Umbilical cord (tissue), 2 donors: ENCODE data around the gene TTC22. TPM values are rescaled to one million over a fixed set of nuclear protein-coding genes. Genes with fewer than 3 reads are reported as not detected.
A peak's percentile ranks its signal among the peaks of the same experiment; 100 is the strongest.

Source experiments
- DNase-seq: peaks from one replicate; pipeline ENCODE4 v3.0.0-alpha.2; 2015; ENCODE audit warnings: low spot score
- total RNA-seq: library from RNA; depleted of rRNA; stranded (reverse); fragments of >200 nt; gene quantifications from one replicate; pipeline ENCODE4 v1.2.3, GENCODE V29; 2014; ENCODE audit warnings: low replicate concordance; ENCODE audit not compliant: insufficient read depth

Gene TTC22
- total RNA-seq, 1 donor from 2014 or later: 1.7 TPM

DNA sequence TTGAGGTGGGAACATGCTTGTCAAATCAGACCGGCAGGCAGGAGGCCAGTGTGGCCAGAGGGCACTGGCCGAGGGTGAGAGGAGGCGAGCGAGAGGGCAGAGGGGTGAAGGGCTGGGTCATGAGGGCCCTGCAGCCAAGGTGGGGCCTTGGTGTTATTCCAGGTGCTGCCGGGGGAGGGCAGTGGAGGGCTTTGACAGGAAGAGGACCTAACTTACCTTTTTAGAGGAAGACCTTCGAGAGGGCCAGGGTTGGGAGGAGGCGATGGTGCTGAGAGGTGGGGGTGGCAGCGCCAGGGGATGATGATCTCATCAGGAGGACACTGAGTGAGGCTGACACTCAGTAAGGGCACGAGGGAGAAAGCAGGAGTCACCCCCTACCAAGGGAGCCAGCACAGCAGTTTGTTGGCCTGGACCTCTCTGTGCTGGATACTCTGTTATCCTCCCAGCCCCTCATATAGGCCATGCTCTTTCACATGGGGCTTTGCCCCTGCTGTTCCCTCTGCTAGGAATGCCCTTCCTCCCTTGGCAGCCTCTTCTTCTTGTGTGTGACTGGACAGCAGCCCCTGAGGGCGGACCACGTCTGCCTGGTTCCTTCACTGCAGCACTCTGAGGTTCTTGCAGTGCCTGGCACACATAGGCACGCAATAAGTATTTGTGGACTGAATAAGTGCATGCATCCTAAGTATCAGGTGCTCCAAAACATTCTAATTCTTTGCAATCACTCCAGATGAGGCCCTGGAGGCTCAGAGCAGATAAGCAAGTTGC, 7.5 kb upstream of the TTC22 start:
- no peak for DNase-seq

DNA sequence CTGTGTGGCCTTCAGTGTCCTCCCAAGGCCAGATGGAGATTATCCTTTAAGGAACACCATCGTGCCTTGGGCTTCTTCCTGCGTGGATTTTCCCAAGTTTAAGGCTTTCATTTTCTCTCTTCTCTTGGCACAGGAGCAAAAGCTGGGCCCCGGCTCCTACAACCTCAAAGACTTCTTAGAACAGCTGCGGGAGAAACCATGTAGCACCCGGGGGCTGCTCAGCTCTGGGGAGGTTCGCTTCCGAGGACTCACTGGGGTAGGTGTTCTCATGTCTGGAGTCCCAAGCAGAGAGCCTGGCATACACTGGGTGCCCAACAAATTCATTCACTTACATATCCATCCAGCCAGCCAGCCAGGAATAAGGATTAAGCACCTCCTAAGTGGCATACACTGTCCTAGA, 6.6 kb upstream of the TTC22 start:
- DNase-seq: no peak

DNA sequence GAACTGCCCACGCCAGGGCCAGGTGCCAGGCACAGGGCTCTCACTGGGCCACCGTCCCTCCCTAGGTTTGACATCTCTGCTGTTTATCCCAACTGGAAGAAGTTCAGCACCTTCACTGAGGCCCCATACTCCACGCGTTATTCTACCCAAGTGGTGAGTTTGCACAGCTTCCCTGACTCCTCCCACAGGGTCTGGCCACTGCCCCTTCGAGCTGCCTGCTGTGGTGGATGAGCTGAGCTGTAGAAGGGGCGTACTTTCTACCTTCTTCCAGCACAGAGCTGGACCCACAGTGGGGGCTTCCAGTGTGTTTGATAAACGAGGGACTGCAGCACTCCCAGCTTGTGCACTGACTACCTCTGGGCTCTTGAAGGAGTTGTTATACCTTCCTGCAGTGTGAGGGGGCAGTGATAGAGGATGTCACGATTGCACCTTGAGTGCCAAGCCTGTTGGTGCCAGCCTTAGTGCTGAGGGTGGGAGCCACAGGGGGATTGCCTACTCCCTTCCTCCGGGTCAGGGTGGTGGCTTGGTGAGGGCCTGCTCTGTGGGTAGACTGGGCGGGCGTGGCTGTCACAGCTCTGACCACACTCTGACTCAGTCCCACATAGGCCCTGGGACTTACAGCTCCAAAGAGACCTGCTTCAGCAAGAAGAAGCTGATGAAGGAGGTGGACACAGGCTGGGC, 5.9 kb upstream of the TTC22 start:
- DNase-seq: no peak

- no peak for DNase-seq
Measured at GRCh38 chr1:54805981-54806381, 4.9 kb upstream of the TTC22 start.

DNA sequence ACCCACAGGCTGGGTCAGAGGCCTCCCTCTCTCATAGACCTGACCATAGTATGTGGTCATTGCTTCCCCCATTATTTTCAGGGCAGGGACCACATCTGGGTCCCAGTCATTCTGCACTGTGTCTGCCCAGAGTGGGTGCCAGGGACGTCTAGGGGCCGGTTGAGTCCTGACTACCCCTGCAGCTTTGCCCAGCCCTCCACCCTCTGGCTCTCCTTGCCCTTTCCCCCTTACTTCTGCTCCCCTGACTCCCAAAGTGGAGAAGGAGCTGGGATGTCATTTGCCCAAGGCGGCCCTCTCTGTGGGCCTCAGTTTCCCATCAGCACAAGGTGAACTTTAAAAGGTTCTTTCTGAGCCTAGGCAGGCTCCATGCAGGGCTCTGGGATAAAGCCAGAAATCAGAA, 4.3 kb upstream of the TTC22 start:
- no peak for DNase-seq

DNA sequence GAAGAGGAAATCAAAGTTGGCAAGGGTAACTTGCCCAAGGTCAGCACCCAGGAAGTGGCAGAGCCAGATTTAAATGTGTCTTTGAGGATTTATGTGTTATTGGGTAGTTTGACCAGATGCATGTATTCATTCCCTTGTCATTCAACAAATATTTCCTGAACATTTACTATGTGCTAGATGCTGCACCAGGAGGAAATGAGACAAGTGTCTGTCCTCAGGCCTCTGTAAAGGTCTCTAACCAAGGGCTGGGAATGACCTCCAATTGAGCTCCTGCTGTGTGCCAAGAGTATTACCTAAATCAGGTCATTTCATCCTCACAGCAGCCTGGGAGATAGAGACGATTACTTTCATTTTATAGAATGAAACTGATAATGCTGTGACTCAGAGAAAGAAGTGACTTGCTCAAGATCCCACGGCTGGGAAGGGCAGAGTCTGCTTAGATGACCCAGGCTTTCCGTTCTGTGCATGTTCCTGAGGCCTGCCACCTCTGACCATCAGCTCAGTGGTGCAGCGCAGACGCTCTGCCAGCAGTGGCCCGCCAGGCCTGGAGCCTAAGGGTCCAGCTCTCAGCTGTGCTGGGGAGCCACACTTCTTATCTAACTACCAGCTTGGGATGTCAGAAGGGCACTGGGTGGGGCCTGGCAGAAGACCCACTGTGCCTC, 3.5 kb upstream of the TTC22 start:
- no peak for DNase-seq

GRCh38 chr1:54803761-54804470, 2.8 kb upstream of the TTC22 start:
- no peak for DNase-seq

- DNase-seq: no peak
Measured at GRCh38 chr1:54800041-54800898, 853 bp downstream of the TTC22 start.

DNA sequence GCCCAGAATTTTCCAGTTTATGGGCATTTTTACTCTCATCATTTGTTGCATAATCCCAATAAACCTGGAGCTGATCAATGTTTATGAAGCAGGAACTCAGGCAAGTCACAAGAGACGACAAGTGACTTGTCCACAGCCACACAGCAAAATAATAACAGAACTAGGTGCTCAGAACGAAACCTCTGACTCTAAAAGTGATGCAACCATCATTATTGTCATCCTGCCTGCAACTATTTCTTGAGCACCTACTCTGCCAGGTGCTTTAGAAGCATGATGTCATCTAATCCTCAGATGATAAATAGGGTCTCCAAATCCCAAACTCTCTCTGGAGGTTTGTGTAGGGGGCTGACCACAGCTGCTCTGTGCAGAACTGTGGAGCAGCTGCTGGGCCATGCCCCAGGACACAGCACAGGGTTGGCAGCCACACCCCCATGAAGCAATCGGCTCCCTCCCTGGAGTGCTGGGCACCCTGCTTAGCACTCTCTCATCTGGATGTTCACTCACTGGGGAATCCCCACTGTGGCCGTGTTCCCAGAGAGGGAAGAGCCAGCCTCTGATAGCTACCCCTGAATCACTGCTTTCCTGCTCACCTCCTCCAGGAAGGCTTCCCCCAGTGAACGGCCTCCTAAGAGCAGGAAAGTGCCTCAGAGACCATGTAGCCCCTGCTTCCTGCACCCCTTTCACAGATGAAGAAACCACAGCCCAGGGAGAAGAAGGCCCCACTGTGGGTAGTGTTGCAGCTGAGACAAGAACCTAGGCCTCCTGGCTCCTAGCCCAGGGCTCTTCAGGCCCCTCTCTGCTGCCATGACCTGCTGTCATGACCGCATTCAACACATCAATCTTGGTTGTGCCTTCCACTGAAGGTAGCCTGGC, 2.1 kb downstream of the TTC22 start:
- no peak for DNase-seq

DNA sequence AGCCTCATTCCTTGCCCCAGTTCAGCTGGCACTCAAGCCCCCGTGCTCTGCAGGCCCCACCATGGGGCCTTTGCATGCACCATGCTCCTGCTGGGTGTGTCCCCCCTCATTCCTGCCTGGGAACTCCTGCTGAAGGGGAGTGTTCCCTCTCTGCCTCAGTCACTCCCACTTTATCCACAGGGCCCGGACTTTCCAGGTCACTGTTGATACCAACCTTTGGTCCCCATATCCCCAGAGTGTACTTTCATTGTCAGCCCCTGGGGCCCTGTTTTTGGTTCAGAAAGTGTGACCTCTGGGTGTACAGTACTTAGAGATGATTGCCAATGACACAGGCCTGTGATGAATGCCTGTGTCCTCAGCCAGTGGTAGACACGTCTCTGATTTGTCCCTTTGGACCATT, 2.9 kb downstream of the TTC22 start:
- DNase-seq: no peak

- no peak for DNase-seq
Measured at GRCh38 chr1:54796902-54797301, 4.2 kb downstream of the TTC22 start.

DNA sequence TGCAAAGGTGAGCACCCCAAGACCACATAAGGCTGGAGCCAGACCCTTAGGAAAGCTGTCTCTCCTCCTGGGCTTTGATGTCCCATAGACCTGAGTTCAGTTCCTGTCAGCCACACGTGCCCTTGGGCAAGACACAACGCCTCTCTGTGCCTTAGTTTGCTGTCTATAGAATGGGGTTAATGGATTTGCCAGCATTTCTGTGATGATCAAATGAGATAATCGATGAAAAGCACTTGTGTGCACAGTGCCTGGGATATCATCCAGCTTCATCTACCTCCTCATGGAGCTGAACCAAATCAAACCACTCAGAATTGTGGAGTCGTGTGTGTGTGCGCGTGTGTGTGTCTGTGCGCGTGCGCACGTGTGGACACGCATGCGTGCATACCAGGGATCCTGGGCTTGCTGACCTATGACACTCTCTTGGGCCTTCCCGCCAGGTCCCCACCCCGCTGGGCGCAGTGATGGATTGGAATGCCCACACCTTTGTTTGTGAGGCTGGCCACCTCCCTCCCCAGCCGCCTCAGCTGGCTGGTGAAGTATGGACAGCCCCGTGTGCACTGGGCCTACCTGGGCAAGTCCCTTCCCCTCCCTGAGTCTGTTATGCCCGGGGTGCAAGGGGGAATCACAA, 5.2 kb downstream of the TTC22 start:
- no peak for DNase-seq

DNA sequence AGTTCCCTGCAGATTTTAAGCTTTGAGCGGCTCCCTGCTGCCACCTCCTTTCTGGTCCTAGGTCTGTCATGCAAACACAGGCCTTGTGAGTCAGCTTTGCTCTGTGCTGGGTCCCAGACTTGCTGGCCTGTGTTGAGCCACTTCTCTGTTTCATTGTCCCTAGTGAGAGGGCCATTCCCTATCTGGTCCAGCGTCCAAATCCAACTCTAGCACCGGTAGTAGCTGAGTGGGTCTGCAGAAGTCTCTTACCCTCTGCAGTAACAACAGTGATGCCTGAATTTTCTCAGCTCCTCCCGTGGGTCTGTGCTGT, 5.8 kb downstream of the TTC22 start:
- no peak for DNase-seq

DNA sequence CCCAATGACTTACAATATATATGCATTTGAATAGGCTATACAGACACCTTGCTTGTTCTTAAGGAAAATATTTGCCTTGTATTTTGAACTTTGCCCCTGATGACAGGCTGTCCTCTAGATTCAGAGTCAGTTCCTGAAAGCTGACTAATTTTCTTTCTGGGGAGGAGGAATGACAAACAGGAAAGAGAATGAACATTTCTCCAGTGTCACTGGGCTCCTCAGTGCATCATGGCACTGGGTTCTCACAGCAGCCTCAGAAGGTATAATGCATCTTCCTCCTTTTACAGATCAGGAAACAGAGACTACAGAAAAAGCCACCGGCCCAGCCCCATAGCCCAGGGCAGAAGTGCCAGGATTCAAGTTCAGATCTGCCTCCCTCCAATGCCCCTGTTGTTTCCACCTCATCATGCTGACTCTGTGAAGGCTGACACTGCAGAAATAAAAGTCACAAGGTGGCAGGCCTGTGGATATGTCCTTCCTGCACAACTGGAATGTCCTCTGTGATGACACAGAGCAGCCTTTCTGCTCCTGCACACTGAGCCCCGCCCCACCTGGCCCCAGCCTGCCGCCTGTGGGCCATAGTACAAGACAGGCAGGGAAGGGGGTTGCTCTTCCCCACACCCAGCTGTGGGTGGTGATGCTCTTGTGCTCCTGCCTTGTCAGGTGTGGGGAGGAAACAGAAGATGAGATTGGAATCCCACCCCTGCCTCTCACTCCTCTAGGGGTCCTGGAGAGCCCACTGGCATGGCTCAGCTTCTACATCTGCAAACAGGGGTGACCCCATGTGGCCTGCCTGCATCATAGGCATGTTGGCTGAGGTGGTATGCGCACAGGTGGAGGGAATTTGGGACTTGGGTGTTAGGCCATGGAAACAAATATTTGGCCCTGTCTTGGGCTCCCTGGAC, 6.4 kb downstream of the TTC22 start:
- peak; percentile 29 for DNase-seq

GRCh38 chr1:54792686-54793282, 8.3 kb downstream of the TTC22 start:
- no peak for DNase-seq

DNA sequence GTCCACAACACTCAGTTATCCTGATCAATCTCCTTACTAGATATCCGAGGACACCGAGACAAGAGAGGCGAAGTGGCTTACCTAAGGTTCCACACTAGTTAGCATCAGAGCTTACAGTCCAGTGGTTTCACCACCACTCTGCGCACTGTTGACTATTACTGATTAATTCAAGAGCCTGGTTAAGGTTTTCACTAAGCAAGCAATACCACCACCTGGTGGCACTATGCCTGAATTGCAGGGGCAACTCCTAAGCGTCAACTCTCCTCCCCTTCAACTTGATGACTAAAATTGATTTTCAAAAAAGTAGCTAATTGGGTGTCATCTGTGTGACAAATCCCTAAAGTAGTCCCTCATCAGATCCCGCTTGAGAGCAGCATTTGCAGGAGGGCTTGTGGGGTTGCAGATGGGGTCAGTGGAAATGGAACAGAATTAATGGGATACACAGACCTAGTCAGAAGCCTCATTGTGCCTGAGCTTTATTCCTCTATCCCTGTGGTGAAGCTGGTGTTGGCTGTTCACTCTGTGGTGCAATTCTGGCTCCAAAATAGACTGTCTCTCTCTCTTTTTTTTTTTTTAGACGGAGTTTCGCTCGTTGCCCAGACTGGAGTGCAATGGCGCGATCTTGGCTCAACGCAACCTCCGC, 9.1 kb downstream of the TTC22 start:
- no peak for DNase-seq

- DNase-seq: no peak
Measured at GRCh38 chr1:54788459-54788858, 12.7 kb downstream of the TTC22 start.

- no peak for DNase-seq
Measured at GRCh38 chr1:54787604-54788003, 13.5 kb downstream of the TTC22 start.
